ENCODE data around the gene PPFIA4.
"Not testable (repeated sequence)": the region's sequence is repeated elsewhere in the genome, so short reads cannot be mapped to it uniquely, and the experiment has no call there.

PPFIA4 gene

DNA sequence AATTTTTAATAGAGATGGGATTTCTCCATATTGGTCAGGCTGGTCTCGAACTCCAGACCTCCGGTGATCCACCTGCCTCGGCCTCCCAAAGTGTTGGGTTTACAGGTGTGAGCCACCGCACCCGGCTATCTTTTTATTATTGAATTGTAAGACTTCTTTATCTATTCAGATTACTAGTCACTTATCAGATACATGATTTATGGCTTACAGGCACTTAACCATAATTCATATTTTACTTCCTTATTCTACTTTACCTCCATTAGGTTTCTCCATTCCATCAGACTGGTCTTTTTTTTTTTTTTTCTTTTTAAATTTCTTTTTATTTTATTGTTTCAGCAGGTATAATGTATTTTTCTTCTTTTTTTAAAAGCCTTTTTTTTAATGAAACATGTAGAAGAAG is 14.7 kb upstream of the PPFIA4 start:
- in situ Hi-C loops (cut with MboI; ENCODE audit: low sequenced_read_pairs): no loop called here

DNA sequence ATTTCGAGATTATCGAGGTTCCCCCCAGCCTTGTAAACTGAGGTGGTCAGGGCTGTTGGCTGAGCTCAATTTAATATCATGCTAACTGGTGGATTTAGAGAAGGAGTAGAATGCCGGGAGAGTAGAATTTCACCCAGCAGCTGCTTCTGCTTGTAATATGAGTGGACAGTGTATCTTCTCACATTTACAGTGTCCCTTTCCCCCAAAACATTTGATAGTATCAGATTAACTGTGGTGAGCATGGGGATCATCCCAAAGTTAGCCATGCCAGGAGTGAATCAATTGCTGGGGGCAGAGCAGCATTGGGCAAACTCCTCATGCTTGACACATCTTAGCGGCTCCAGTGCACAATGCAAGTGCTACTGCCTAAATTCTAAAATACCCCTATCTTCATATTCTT is 9.2 kb upstream of the PPFIA4 start:
- in situ Hi-C loops (cut with MboI; ENCODE audit: low sequenced_read_pairs): no loop called here

DNA sequence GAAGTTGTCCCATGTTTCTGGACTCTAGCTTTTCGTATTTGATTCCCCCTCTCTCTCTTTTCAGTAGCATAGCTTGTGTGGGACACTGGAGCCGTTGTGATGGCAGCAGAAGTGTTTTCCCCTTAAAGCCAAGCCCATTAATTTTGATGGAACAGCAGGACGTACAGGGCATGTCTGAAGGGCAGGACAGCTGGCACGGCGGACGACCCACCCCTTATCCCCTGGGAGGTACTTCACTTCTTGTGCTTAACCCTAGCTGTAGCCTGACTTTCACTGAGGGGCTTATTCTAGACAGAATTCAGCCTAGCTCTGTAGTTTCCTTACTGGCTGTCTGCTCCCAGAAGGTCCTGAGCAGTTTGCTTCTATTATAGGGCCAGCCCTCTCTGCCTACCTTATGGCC is 8.6 kb upstream of the PPFIA4 start:
- in situ Hi-C loops (cut with MboI; ENCODE audit: low sequenced_read_pairs): no loop called here

DNA sequence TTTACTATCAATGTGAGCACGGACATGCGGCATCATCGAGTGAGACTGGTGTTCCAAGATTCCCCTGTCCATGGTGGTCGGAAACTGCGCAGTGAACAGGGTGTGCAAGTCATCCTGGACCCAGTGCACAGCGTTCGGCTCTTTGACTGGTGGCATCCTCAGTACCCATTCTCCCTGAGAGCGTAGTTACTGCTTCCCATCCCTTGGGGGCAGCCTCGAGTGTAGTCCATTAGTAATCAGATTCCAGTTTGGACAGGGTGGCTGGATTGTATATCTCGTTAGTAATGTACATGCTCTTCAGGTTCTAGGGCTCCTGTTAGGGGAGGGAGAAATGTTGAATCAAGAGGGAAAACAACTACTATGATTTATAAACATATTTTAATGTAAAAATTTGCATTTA is 3.4 kb upstream of the PPFIA4 start:
- in situ Hi-C loops (cut with MboI; ENCODE audit: low sequenced_read_pairs): not testable (repeated sequence)

DNA sequence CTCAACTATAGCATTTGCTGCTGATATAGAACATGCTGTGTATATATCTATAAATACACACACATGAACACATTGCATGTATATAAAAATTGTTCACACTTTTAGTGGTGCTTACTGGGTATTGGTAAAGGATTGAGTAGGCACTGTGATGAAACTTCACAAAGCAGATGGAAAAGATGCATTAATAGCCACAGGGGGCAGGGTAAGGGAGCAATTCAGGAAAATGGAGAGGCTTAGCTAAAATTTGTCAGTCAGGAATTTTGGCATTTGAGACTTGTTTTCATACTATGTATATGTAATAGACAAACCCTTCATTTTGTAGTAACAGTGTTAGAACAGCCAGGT is 633 bp upstream of the PPFIA4 start:
- in situ Hi-C loops (cut with MboI; ENCODE audit: low sequenced_read_pairs): loop anchor here (25.0 kb wide), 2 partner anchors 462 to 1337 kb away; partner anchors contain the start of genes OPTC, PLEKHA6 and PRELP

DNA sequence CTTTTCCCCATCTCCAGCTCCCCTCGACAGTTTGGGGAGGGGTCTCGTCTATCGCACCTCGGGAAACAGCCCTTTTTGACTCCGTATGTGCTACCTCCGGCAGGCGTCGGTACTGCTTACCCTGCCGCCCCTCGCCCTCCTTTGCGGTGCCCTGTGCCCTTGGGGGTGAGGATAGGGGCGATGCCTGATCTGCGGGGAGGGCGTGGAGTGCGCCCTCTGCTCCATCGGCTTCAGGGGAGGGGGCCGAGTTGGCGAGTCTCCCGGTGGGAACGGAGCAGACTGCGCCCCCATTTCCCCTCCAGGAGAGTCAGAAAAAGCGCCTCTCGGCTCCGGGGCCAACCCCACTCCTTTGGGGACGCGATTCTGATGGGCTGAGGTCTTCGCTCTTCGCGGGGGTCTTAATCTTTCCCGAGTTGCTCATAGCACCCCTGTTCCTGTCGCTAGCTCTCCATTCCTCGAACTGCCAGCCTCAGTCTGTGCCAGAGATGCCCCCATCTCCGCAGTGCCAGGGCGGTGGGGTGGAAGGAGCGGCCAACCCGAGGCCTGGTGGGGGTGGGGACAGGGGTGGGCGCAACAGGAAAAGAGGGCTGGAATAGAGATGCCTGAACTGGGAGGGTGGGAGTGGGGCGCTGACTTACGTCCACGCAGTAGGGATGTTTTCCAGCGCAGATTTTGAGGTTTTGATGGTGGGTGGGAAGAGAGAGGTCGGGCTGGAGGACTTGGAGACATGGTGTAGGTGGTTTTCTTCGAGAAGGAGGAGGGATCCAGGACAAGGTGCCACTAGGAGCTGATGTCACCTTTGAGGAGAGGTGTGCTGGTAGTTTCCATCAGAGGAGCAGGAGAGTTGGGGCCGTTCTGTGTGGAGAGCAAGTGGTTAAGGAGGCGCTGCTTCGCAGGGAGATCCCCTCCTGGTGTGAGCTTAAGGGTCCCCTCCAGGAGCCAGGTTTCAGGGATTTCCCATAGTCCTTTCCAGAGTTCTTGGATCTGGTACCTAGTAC is 674 bp downstream of the PPFIA4 start:
- in situ Hi-C loops (cut with MboI; ENCODE audit: low sequenced_read_pairs): loop anchor here (25.0 kb wide), 2 partner anchors 460 to 1335 kb away; partner anchors contain the start of genes OPTC, PLEKHA6 and PRELP

DNA sequence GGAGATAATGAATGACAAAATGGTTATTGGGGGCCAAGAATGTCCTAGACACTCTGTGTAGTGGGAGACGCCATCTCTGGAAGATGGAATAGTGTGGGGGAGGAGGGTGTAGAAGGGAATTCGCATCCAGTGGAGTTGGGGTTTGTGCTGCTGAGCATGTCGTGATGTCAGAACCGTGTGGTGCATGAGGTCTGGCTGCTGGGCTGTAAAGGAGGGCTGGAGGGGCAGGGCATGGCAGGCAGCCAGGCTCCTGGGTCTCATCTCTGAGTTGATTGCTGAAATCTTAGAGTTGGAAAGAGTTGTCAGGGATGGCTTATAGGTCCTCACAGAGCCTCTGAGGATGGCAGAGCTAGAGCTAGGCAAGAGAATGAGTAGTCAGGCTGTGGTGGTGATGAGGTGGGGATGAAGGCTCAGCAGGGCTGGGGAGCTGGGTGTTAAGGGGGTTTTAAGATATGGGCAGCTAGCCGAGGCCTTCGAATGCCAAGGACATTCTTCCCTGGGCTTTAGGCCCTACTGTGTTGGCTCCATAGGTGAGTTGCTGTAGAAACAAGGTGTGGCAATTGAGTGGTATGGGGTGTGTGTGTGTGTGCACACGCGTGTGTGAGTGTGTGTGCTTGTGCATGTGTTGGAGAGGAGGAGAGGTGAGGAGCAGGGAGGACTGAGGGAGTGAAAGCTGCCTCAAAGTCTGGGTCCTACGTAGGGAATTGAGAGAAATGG is 1.9 kb downstream of the PPFIA4 start:
- in situ Hi-C loops (cut with MboI; ENCODE audit: low sequenced_read_pairs): loop anchor here (25.0 kb wide), 2 partner anchors 459 to 1334 kb away; partner anchors contain the start of genes OPTC, PLEKHA6 and PRELP

DNA sequence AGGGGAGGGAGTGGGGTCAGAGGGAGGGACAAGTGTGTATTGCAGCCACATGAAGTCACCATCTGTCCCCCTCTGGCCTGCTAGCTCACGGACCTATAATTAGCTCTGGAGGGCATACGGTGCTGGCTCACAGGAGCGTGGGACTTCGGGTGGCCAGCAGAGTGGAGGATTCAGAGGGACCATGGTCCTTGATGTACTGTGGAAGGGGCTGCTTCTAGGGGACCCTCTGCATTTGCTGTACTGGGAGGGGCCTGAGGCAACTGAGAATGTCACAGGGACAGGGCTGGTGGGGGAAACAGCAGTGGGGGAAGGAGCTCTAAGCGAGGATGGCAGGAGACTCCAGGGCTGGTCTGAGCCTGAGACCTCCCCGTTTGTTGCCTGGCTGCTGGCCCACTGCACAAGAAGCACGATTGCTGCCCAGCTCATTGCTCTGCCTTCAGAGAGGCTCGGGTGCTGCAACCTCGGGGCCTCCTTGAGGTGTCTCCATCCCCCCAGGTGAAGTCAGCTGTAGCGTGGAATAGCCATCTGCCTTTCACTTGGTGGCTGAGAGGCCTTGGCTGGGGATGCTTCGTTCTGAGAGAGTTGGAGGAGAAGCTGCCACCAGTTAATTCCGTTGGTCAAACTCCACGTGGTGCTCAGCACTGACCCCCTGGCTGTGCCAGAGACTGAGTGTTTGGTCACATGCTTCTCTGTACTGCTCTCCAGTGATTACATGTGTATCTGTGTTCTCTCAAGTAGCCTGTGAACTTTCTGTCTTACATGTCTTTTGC is 2.7 kb downstream of the PPFIA4 start:
- in situ Hi-C loops (cut with MboI; ENCODE audit: low sequenced_read_pairs): loop anchor here (25.0 kb wide), 2 partner anchors 458 to 1333 kb away; partner anchors contain the start of genes OPTC, PLEKHA6 and PRELP

DNA sequence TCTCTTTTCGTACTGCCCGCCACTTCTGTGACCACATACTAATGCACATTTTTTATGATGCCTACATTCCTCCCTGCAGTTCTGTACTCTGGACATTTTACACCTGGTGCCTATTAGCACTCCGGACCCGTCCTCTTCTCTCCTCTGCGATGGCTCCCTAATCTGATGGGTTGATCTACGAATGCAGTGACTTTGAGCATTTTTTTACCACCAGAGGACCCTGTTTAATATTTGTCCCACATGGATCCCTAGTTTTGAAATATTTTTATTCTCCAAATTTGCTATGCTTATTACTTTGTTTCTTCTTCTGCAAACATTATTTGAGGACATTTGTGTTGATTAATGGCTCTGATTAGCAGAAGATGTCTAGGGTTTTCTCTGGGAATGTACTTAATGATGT is 5.2 kb downstream of the PPFIA4 start:
- in situ Hi-C loops (cut with MboI; ENCODE audit: low sequenced_read_pairs): loop anchor here (10.0 to 25.0 kb wide), 3 partner anchors 456 to 1331 kb away; partner anchors contain the start of genes OPTC, PLEKHA6 and PRELP

DNA sequence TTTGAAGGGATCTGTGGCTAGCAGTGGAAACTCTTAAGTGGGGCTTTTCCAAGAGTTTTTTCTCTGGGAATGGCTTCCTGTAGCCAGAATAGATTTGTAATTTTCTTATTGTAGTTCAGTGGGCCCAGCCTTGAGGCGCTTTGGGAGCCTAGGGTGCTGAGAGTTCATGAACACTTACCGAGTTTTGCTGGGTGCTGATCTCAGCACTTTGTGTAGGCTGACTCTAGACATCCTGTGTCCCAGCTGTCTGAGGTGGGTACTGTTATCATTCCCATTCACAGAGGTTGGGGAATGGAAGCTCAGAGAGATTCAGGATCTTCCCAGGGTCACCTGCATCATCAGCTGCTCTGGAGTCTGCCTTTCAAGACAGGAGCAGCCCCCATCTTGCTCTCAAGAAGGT is 7.0 kb downstream of the PPFIA4 start:
- in situ Hi-C loops (cut with MboI; ENCODE audit: low sequenced_read_pairs): loop anchor here (10.0 to 25.0 kb wide), 3 partner anchors 454 to 1329 kb away; partner anchors contain the start of genes OPTC, PLEKHA6 and PRELP

DNA sequence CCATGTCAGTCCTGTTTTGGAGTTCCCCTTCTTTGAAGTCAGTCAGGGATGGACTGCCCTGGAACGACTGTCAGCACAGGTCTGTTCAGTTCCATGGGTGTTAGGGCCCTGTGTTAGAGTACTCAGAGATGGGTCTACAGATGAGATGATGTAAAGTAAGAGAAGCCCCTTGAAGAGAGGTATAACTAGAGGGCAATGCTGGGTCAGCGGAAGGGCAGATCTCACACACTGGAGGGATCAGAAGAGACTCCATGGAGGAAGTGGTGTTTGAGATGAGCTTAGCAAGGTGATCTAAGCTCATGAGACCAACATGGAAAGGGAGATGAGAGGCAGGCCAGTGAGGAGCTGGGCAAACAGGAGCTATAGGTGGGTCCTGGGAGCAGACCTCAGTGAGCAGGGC is 7.6 kb downstream of the PPFIA4 start:
- in situ Hi-C loops (cut with MboI; ENCODE audit: low sequenced_read_pairs): loop anchor here (10.0 to 25.0 kb wide), 3 partner anchors 453 to 1328 kb away; partner anchors contain the start of genes OPTC, PLEKHA6 and PRELP

DNA sequence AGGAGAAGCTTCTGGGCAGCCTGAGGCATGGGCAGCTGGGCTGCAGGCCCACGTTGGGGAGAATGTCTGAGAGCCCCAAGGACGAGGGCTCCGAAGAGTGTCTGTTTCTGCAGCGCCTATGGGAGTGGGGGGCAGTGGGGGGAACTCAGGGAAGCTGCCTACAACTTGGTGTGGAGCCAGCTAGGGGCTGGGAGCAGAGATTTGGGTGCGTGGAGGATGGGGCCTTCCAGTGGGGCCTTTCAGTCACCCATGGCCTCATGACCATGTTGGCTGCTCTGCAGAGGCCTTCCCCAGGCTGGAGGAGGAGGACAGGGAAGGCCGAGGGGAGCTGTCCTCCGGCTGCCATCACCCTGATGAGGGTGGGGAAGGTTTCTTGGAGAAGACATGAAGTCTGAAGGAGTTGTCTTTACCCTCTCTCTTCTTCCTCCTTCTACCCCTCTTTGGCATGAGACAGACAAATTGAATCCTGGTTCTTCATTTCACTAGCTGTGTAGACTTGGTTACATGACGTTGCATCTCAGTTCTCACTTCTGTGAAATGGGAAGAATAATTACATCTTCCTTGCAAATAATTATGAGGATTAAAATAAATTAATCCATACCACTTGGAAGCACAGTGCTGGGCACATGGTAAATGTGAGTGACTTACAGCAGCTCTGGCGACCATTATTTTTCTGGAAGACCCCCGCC is 8.3 kb downstream of the PPFIA4 start:
- in situ Hi-C loops (cut with MboI; ENCODE audit: low sequenced_read_pairs): loop anchor here (5.0 to 25.0 kb wide), 4 partner anchors 238 to 1328 kb away; partner anchors contain the start of genes OPTC, PLEKHA6 and PRELP

DNA sequence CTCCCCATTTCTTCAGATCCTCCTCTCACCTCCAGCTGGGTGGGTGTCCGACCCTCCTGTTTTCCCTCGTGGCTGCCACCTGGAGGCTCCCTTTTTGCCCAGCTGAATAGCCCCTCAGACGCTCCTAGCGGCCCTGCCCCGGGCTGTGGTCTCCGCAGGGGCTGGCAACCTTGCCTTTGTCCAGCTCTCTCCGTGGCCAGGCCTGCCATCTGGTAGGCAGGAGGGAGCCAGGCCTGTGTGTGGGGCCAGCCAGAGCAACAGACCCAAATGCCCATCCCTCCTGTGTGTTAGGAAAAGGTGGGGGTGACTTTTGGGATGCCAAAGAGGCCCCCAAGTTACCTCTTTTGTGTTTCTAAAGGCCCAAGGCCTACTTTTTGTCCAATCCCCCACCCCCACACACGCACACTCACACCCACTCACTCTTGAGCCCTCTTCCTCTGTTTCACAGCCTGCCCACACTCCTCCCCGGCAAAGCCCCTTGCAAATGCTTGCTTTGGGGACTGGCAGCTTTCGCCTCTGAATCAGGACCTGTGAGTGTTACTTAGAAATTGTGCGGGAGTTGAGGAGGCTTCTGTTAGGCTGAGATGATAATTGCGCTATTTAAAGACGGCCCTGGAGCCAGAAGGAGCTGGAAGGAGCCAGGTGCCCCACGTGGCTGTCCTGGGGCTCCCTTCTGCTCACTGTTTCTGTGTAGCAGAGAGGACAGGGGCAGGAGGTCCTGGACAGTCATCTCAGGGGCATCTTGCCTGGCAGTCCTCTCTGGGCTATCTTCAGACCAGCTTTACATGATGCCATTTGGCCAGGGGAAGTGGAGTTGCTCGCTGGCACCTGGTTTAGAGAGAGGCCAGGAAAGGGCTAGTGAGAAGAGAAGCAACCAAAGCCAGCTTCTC is 9.1 kb downstream of the PPFIA4 start:
- in situ Hi-C loops (cut with MboI; ENCODE audit: low sequenced_read_pairs): loop anchor here (5.0 to 25.0 kb wide), 4 partner anchors 237 to 1327 kb away; partner anchors contain the start of genes OPTC, PLEKHA6 and PRELP

DNA sequence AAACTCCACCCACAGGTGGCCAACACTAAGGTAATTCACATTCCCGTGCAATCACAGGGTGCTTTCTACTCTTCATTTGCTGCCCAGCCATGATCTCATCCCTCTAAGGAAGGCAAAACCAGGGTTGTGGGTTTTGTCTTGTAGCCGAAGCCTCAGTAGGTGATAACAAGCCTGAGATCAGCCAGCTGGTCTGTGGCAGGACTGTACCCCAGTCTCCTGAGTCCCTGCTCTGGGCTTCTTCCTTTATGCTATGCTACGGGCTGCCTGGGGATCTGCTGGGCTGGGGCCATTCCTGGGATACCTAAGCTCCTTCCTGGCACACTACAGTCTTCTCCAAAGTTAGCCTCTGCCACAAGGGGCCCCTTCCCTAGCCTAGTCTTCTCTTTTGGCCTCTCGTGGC is 9.8 kb downstream of the PPFIA4 start:
- in situ Hi-C loops (cut with MboI; ENCODE audit: low sequenced_read_pairs): loop anchor here (5.0 to 25.0 kb wide), 4 partner anchors 236 to 1326 kb away; partner anchors contain the start of genes OPTC, PLEKHA6 and PRELP

DNA sequence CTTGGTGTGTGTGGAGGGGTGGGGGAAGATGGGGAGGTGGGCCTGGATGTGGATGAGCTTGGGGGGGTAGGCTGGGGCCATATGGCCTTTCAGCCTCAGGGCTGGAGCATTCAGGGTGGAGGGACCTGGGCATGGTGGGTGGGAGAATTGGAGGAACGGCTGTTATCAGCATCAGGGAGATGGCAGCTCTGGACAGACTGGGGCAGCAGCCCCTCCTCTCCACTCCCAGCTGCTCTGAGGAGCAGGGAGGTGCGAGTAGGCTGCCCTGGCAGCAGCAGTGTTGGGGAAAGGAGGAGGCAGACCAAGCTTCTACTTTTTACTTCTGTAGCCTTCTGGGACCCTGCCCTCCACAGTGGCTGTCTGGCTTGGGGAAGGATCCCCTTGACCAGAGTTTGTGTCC is 10.2 kb downstream of the PPFIA4 start:
- in situ Hi-C loops (cut with MboI; ENCODE audit: low sequenced_read_pairs): loop anchor here (5.0 to 25.0 kb wide), 4 partner anchors 236 to 1326 kb away; partner anchors contain the start of genes OPTC, PLEKHA6 and PRELP

DNA sequence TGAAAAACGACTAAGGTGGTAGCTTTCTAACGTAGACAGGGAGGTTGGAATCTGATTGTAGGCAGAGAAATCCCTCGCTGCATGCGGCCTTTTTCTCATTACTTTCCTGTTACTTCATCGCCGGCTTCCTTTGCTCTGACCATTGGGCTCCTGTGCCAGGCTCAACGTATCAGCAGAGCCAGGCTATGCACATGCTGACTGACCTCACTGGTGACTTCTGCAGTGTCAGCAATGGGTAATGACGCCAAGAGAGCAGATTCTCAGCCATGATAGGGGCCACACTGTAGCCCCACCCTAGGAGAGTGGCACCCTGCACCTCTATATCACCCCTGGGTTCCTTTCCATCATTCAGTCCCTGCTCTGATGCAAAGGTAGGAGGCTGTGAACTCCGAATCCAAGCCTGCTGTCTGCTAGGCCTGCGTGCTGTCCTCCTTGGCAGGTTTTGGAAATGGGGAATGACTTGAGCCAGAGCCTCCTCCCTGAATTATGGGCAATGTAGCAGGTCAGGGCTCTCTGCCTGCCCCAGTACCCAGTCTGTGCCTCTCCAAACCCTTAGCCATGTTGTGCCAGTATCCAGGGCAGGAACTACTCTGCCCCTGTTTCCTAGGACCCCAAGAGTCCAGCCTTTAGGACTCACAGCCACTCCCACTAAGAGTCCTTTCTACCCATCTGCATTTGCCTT is 11.4 kb downstream of the PPFIA4 start:
- in situ Hi-C loops (cut with MboI; ENCODE audit: low sequenced_read_pairs): loop anchor here (5.0 to 25.0 kb wide), 4 partner anchors 235 to 1325 kb away; partner anchors contain the start of genes OPTC, PLEKHA6 and PRELP

DNA sequence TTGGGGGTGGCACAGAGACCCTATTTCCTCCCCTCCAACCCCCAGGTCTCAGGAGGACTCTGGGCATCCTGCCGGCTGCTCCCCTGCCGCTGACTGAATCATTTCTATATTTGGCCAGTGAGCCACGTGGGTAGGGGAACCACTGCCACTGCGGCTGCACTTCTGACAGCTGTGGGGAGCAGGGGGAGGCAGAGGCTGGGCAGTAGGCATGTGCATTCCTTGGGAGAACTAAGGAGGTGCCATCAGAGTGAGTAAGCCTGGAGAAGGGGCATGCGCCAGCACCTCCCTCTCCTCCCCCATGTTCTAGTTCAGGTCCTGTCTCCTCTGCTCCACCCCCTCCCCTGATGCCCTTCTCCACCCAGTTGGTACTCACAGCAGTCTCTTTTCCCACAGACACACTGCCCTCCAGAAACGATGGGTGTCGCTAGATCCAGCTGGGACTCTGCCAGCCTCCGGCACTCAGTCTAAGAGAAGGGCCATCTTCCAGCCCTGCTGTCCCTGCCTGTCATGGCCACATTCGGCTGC is 12.0 kb downstream of the PPFIA4 start:
- in situ Hi-C loops (cut with MboI; ENCODE audit: low sequenced_read_pairs): loop anchor here (5.0 to 25.0 kb wide), 4 partner anchors 234 to 1324 kb away; partner anchors contain the start of genes OPTC, PLEKHA6 and PRELP
